GM12874 (cell line): ENCODE measurements around the gene KCNMA1.

Experiments used
- TF ChIP-seq, protein P1 (sequence below): IDR thresholded peaks from 2 replicates; pipeline ENCODE4 v1.5.1; 2011; ENCODE audit warnings: low read depth, mild to moderate bottlenecking, control low read depth, low read length, moderate library complexity; ENCODE audit not compliant: insufficient read depth

The KCNMA1 gene

DNA sequence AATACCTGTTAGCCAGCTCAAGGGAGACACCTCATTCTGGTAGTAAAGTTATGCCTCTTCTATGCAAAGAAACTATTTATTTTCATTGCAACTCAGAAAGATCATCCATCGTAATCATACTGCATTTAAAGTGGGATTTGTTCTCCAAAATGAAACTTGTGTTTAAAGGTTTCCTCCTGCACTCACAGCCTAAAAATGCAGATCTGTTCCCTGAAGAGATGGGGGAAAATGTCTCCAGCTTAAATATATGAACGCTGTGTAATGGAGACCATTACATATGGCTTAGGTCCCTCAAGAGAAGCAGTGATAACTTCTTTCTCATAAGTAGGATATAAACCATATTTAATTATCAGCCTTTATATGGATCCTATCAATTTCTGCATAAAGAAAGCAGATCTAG is 665.1 kb downstream of the KCNMA1 start:
- TF ChIP-seq, protein P1, sequence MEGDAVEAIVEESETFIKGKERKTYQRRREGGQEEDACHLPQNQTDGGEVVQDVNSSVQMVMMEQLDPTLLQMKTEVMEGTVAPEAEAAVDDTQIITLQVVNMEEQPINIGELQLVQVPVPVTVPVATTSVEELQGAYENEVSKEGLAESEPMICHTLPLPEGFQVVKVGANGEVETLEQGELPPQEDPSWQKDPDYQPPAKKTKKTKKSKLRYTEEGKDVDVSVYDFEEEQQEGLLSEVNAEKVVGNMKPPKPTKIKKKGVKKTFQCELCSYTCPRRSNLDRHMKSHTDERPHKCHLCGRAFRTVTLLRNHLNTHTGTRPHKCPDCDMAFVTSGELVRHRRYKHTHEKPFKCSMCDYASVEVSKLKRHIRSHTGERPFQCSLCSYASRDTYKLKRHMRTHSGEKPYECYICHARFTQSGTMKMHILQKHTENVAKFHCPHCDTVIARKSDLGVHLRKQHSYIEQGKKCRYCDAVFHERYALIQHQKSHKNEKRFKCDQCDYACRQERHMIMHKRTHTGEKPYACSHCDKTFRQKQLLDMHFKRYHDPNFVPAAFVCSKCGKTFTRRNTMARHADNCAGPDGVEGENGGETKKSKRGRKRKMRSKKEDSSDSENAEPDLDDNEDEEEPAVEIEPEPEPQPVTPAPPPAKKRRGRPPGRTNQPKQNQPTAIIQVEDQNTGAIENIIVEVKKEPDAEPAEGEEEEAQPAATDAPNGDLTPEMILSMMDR: no peak

DNA sequence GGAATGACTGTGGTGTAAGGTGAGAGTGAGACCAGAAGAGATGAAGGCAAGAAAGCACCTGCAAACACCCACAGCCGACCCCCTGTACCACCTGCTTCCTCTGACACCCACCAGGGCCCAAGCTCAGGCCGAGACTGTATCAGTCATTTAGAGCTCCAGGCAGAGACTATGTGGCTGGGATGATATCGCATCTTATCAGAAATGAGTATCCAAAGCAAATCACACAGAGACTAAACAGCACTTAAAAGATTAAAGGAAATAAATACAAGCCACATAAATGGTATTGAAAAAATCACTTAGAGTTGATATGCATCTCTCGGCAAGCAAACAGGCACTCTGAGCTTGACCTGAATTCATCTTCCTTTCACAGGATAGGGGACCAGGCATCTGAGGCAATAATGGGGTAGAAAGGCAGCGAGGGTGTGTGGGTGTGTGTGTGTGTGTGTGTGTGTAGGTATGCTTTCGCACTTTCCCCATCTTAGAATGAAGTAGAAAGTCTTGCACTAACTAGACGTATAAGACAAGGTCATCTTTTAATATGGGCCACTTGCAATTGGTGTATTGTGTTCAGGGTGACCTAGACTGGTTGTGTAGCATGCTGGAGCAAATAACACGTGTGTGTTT is 665.9 kb downstream of the KCNMA1 start:
- TF ChIP-seq, protein P1: no peak

DNA sequence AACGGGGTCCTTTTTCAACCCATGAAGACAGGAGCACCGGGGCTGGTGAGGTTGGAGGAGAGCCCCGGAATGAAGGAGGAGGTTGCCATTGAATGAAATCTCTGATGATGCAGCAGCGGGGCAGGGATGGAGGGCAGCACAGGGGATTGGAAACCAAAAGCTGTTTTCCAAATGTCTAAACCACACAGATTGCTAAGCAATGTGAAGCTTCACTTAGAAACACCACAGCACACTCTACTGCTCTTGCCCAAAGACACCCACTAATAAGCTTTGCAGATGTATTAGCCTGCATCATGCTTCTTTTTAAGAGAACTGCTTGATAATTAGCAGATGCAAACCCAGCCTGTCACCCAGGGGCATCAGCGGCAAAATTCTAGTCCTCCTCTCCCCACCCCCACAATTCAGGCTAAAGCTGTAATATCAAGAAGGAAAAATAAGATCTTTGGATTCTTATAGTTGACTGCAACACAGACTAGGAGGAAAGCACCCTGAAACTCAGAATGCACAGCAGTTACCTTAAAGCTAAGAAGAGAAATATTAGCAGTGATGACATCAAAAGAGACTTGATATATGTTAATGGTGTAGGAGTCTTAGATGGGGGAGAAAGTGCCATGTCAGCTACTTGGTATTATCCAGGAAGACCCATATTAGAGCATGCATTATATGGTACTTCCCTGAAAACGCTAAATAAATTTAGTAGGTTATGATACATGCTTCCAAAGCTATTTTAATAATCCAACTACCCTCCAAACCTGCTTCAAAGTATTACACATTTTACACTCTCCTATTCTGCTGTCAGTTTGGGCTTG is 666.7 kb downstream of the KCNMA1 start:
- TF ChIP-seq, protein P1: no peak

DNA sequence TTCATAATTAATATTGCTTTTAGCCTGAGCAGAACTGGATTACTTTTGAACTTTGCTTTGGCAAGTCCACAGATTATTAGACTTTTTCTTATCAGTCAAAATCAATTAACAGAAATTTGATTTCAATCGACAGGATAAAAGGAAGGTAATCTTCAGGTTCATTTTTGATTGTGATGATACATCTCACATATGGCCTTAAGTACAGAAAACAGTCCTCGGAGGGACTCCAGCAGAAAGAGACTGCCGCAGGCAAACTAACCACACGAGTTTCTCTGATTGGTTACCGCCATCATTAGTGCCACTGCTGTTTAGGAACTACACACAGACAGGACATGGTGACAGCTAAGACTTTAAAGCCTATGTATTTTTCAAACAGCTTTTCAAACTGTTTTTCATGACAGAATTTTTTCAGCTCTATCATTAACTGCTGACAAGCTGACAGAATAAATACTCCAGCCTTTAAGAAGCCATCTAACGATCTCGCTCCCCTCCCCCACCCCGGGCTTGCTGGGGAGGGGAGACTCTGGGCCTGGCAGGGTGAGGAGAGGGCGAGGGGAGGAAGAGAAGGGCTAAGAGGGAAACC is 668.2 kb downstream of the KCNMA1 start:
- TF ChIP-seq, protein P1: no peak

DNA sequence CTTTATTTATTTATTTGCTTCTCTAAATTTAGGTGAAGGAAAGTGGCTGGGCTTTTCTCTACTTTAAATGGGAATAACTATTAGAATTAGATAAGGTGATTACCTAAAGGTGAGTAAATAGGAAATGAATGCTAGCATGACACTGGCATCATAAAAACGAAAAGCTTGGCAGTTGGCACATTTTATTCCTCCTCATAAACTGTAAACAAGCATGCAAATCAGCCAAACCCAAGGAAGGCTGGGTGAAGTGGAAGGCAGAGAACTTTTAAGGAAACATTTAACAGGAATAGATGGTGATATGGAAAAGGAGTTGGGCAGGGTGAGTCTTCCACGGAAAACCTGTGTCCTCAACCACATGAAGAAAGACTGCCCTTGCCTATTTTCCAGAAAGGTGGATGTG is 669.1 kb downstream of the KCNMA1 start:
- TF ChIP-seq, protein P1: no peak

DNA sequence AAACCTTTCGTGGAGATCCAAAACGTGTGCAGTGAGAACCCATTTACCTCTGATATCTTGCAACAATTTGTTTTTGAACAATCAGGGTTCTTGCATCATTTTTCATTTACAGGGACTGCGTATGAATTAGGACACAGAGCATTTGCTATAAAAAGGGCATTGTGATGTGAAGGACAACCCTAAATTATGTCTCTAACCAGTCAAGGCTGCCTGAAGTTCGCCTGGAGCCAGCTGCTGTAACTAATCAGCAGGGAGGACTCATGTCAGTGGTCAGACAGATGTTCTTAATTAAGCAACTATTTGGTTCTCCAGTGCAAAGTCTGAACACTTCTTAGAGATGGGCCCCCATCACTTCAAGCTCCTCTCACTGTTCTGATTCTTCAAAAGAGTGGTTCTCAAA is 674.8 kb downstream of the KCNMA1 start:
- TF ChIP-seq, protein P1: no peak

DNA sequence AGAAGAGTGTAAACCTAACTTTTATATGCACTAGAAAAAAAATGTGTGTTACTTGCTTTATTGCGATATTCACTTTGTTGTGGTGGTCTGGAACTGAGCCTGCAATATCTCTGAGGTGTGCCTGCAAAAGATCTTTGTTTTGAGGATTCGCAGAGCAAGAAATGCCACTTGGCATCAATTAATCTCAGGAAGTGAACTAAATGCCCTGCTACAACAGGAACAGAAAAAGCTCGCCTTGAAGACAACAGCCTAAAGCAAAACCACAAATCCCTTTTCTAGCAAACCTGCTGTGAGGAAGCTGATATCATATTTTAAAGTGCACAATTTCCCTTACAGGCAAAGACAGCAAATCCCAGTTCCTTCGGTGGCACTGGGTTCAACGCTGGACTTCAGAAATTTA is 675.8 kb downstream of the KCNMA1 start:
- TF ChIP-seq, protein P1: no peak
